G401 (cell line): ENCODE results near the gene MYH11. TPM values are rescaled to one million over a fixed set of nuclear protein-coding genes. Genes with fewer than 3 reads are reported as not detected.
A peak's percentile ranks its signal among the peaks of the same experiment; 100 is the strongest.

Experiments
- DNase-seq: peaks from one replicate; pipeline ENCODE4 v3.0.0-alpha.2; 2015; ENCODE audit warnings: low spot score
- in situ Hi-C: cut with HindIII; loops from 2 replicates; pipeline ENCODE4 v1.10.0; 2016; ENCODE audit warnings: low sequenced_read_pairs, mixed read lengths
- total RNA-seq: library from RNA; depleted of rRNA; stranded (reverse); fragments of >200 nt; shearing (Covaris generic); gene quantifications from 2 replicates; pipeline ENCODE4 v1.2.3, GENCODE V29; 2014

The MYH11 gene
- total RNA-seq, 1 experiment from 2014 or later = not detected

DNA sequence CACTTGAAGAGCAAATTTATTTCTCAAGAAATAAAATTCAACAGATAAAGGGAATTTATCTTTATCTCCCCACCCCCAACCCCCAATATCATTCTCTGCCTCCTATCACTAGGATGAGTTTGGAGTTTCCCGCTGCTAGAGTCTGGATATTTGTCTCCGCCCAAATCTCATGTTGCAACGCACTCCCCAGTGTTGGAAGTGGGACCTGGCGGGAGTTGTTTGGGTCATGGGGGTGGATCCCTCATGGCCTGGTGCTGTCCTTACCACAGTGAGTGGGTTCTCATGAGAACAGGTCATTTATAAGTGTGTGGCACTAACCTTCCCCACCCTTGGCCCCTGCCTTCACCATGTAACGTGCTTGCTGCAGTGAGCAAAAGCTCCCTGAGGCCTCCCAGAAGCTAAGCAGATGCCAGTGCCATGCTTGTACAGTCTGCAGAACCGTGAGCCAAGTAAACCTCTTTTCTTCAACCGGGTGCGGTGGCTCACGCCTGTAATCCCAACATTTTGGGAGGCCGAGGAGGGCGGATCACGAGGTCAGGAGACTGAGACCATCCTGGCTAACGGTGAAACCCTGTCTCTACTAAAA is 25.1 kb upstream of the MYH11 start:
- no peak for DNase-seq
- in situ Hi-C loops = loop anchor here (25.0 kb wide), 1 partner anchor 105 kb away; no protein-coding TSS in a partner anchor

GRCh38 chr16:15880434-15881308 is 23.8 kb upstream of the MYH11 start:
- no peak for DNase-seq
- in situ Hi-C loops = loop anchor here (25.0 kb wide), 1 partner anchor 107 kb away; no protein-coding TSS in a partner anchor

DNA sequence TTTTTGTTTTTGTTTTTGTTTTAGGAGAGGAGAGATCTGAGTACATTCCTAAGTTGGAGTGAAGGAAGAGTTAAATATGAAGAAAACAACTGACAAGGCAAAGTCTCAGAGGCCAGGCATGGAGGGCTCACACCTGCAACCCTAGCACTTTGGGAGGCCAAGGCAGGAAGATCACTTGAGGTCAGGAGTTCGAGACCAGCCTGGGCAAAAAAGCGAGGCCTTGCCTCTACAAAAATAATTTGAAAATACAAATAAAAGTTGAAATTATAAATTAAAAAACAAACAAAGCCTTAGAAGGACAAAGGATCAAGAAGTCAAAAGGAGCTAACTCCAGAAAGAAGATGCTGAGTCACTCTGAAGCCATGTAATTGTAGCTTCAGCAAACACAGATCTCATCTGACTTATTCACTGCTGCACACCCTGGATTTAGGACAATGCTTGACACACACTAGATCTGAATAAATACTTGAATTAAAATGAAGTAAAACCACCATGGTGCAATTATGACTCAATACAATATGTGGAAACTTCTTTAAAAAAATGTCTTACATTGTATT is 22.5 kb upstream of the MYH11 start:
- DNase-seq = no peak

DNA sequence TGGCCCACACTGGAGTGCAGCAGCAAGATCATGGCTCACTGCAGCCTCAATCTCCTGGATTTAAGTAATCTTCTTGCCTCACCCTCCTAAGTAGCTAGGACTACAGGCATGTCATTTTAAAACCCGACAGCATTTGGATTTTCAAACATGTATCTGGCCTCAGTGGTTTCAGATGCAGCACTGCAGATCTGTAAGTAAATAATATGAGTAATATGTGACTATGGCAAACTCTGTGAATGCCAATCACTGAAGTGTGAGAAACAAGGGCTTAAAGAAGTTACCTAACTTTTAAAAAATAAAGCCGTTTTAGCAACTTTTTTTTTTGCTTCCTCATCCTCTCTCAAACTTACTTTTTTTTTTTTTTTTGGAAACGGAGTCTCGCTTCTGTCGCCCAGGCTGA is 19.7 kb upstream of the MYH11 start:
- in situ Hi-C loops = loop anchor here (25.0 kb wide), 1 partner anchor 111 kb away; no protein-coding TSS in a partner anchor
- no peak for DNase-seq

More for the DNA sequence above, 22.5 kb upstream of the MYH11 start:
- in situ Hi-C loops = loop anchor here (25.0 kb wide), 1 partner anchor 108 kb away; no protein-coding TSS in a partner anchor

- in situ Hi-C loops = loop anchor here (25.0 kb wide), 1 partner anchor 112 kb away; no protein-coding TSS in a partner anchor
- peak; percentile 52 for DNase-seq
Observed at GRCh38 chr16:15874745-15875314, 18.0 kb upstream of the MYH11 start.

- in situ Hi-C loops = no loop called here
- DNase-seq = no peak
Observed at GRCh38 chr16:15873737-15874136, 16.9 kb upstream of the MYH11 start.

DNA sequence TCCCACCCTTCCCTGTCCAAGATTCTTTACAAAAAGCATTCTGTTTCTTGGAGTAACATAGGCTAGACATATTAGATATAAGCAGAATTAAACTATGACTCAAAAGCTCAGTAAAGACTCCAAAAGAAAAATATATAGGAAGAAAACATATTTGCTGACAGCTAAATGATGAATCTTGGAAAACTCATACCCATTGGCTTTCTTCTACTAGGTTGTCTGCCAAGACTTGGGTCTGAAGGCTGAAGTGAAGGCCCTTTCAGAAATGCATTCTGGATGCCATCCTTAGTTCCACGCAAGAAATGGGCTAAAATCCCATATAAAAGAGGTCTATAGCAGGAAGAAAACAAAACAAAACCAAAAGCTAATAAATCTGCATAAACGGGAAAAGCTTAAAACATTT is 16.5 kb upstream of the MYH11 start:
- in situ Hi-C loops = no loop called here
- DNase-seq = no peak

- in situ Hi-C loops = no loop called here
Observed at GRCh38 chr16:15870011-15870410, 13.2 kb upstream of the MYH11 start.

DNA sequence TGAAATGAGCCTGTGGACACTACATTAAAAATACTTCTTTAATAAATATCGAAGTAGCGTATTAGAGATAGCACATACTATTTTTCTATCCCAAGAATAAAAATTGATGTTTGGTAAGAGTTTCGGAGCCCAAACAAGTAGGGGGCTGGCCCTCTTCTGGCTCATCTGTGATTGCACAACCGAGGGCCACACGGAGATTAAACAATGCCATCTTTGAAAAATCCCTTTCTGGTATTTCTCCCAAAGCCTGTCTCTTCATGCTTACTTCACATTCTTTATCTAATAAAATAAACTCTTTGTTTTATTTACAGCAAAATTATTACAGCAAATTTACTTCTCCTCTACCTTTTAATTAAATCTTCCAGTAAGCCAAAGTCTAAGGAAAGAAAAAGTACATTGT is 9.6 kb upstream of the MYH11 start:
- in situ Hi-C loops = no loop called here
- no peak for DNase-seq

More at GRCh38 chr16:15870011-15870410, 13.2 kb upstream of the MYH11 start:
- no peak for DNase-seq

DNA sequence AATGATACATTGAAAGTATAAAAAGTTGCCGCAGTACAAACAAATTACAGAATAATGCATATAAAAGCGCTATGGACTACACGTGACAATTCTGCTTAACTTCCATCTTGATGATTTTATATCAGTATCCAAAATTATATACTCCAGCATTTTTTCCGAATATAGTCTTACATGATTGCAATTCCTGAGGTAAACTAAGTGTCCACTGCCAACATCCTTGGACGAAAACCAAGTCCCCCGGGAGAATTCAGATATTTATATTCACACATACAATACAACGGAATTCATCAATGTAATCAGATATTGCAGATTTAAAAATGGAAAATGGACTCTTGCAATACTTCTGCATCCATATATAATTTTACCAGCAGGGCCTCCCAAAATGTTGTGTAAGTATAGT is 8.9 kb upstream of the MYH11 start:
- in situ Hi-C loops = no loop called here
- DNase-seq = no peak

GRCh38 chr16:15864939-15865338 is 8.1 kb upstream of the MYH11 start:
- in situ Hi-C loops = no loop called here
- DNase-seq = no peak

DNA sequence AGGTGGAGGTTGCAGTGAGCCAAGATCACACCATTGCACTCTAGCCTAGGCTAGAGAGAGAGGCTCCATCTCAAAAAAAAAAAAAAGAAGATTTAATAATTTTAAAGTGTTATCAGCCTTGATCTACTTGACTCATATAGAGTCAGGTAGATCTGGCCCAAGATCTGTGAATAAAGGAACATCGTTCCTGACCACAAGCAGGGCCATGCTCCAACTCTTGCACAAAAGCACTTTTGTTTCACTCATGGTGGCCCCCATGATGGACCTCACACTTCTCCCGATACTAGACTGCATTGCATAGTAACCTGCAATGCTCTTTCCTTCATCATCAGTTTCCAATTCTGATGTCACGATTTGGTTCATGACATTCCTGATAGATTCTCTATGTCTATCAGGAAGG is 5.2 kb upstream of the MYH11 start:
- in situ Hi-C loops = no loop called here
- DNase-seq = no peak

DNA sequence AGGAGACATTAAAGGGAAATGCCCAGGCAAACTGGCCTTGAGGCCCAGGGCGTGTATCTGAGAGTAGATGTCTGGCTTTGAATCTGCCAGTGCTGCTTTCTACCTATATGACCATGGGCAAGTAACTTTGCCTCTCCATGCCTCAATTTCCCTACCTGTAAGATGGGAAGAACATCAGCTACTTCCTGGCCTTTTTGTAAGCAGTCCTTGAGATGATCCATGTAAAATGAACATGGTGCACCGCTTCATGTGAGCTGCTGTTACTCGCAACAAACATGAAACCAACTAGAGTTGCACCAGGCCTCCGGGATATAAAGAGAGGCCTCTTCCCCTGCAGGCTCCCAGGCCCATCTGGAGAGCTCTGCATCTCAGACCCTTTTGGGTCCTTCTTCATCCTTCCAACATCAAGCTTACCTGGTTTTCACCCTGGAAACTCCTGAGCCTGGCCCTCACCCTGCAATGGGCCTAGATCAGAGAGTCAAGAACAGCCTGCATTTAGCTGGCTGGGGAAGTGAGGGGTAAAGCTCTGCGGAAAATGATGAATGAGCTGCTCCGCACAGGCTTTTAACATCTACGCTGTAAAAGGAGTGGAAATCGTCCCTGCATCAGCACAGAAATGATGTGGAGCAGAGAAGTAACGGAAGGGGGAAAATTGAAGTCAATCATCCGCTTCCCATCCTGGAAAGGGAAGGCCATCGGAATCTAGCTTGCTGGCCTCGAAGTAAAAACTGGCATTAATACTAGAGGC is 2.3 kb upstream of the MYH11 start:
- in situ Hi-C loops = no loop called here
- no peak for DNase-seq

GRCh38 chr16:15857724-15858560 is 1.1 kb upstream of the MYH11 start:
- no peak for DNase-seq
- in situ Hi-C loops = no loop called here

- in situ Hi-C loops = no loop called here
- DNase-seq = no peak
Observed at GRCh38 chr16:15856182-15856581, 646 bp downstream of the MYH11 start.

DNA sequence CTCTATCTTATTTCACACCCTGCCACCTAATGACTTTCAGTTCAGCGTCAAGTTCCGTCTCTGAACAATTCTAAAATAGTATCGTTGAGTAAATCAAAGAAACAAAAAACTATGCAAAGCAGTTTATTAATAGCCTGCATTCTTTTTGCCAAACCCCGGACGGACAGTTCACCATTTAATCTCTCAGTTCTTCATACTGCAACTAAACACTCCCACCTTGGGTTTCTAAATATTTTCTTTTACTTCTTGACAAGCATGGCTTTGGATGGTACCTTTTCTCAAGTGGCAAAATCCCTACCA is 1.2 kb downstream of the MYH11 start:
- DNase-seq = no peak
- in situ Hi-C loops = no loop called here

- in situ Hi-C loops = no loop called here
Observed at GRCh38 chr16:15854906-15855703, 1.7 kb downstream of the MYH11 start.

GRCh38 chr16:15854061-15854460 is 2.8 kb downstream of the MYH11 start:
- DNase-seq = no peak
- in situ Hi-C loops = no loop called here

More at GRCh38 chr16:15854906-15855703, 1.7 kb downstream of the MYH11 start:
- no peak for DNase-seq
